HG03354 (cell line): ENCODE measurements around the gene CNPY3.
"Not testable (repeated sequence)": the region's sequence is repeated elsewhere in the genome, so short reads cannot be mapped to it uniquely, and the experiment has no call there.

Source experiments
- ATAC-seq: cut with Tn5 transposase; IDR thresholded peaks from one replicate; pipeline ENCODE4 v1.9.1; 2021; ENCODE audit warnings: mild to moderate bottlenecking; ENCODE audit not compliant: unreplicated experiment, poor library complexity, severe bottlenecking

CNPY3 gene

DNA sequence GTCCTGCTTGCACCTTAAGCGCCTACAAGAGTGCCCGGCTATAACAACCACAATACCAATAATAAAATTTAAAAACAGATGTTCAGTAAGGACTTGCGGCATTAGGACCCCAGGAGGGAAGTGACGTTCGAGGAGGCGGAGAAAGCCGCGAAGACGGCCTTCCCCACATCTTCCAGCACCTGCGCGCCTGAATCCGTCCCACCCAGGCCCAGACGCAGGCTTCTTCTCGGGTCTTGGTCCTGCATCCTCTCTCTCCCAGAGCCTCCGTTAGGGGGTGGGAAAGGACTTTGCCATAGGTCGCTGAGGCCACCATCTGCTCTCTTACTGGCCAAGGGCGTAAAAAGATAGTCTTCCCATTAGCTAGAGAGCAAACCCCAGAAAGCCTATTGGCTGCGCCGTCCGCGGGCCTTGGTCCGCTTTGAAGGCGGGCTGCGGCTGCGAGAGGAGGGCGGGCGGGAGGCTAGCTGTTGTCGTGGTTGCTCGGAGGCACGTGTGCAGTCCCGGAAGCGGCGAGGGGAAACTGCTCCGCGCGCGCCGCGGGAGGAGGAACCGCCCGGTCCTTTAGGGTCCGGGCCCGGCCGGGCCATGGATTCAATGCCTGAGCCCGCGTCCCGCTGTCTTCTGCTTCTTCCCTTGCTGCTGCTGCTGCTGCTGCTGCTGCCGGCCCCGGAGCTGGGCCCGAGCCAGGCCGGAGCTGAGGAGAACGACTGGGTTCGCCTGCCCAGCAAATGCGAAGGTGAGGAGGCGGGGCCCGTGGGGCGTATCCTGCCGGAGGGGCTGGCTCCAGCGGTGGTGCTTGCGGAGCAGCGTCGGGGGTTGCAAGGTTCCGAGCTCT is at the start of gene CNPY3:
Gene CNPY3 (plus strand): TSS at position 495 of the 835 bp plus-strand sequence. CDS start 91 bp downstream, at position 586.
- peak; percentile 80 for ATAC-seq

DNA sequence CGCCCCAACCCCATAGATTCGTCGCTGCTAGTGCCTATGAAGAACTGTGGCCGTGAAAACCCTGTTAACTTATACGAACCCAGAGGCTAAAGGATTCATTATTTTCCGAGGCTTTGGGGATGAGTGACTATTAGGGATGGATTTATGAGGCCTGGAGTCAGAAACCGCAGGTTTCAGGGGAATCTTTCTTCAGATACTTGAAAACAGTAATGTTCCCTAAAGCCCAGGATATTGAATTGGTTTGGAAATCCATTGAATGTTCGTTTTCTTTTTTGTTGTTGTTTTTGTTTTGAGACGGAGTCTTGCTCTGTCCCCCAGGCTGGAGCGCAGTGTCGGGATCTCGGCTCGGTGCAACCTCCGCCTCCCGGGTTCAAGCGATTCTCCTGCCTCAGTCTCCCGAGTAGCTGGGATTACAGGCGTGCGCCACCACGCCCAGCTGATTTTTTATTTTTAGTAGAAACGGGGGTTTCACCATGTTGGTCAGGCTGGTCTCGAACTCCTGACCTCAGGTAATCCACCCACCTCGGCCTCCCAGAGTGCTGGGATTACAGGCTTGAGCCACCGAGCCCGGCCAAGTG is 49.0 kb upstream of the CNPY3 start:
- not testable (repeated sequence) for ATAC-seq

DNA sequence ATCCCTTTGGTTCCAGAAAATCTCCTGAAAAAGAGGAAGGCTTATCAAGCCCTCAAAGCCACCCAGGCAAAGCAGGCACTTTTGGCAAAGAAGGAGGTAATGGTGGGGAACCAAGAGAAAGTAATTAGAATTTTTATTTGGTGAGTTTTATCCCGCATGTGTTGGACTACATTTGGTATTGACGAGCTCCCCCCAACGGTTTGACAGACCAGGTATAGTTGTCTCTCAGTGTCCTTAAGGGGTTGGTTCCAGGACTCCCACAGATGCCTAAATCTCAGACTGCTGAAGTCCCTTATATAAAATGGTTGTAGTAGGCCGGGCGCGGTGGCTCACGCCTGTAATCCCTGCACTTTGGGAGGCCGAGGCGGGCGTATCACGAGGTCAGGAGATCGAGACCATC is 48.4 kb upstream of the CNPY3 start:
- ATAC-seq, result not testable (repeated sequence)

DNA sequence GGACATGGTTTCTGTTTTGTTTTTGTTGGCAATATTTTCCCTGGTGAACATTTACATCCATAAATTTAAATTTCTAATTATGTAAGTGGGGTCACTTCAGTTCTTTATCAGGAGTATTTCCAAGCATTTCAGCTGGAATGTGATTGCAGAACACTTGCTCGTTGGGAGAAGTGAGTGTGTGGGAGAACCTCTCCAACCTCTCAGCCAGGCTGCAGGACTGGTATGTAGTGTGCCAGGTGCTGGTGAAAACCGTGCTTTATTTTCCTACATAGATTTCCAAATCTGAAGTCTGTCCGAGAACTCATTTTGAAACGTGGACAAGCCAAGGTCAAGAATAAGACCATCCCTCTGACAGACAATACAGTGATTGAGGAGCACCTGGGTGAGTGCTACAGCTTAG is 43.6 kb upstream of the CNPY3 start:
- no peak for ATAC-seq

DNA sequence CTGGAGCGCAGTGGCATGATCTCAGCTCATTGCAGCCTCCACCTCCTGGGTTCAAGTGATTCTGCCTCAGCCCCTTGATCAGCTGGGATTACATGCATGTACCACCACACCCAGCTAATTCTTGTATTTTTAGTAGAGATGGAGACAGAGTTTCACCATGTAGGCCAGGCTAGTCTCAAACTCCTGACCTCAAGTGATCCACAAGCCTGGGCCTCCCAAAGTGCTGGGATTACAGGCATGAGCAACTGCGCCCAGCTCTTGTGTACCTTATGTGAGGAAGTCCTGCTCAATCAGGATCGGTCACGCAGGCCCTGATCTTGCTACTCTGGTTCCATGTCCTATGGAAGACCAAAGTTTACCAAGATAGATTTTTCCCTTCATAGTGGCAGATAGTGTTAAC is 41.1 kb upstream of the CNPY3 start:
- ATAC-seq, result not testable (repeated sequence)

DNA sequence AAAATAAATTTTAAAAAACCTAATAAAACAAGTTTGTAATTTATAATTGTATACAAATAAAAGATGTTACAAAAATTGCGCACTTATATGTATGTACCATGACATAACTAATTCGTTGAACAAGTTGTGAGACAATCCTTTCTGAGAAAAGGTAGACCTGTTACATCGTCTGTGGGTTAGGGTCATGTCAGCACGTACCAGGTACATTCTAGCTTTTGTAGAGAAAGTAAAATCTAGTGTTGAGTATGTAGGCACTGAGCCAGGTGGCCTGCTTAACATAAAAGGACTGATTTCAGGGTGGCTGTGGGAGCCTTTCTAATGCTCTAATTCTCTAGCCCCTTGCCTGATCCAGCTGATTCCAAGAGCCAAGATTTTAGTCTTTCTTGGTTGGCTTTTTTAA is 39.5 kb upstream of the CNPY3 start:
- ATAC-seq, result no peak

DNA sequence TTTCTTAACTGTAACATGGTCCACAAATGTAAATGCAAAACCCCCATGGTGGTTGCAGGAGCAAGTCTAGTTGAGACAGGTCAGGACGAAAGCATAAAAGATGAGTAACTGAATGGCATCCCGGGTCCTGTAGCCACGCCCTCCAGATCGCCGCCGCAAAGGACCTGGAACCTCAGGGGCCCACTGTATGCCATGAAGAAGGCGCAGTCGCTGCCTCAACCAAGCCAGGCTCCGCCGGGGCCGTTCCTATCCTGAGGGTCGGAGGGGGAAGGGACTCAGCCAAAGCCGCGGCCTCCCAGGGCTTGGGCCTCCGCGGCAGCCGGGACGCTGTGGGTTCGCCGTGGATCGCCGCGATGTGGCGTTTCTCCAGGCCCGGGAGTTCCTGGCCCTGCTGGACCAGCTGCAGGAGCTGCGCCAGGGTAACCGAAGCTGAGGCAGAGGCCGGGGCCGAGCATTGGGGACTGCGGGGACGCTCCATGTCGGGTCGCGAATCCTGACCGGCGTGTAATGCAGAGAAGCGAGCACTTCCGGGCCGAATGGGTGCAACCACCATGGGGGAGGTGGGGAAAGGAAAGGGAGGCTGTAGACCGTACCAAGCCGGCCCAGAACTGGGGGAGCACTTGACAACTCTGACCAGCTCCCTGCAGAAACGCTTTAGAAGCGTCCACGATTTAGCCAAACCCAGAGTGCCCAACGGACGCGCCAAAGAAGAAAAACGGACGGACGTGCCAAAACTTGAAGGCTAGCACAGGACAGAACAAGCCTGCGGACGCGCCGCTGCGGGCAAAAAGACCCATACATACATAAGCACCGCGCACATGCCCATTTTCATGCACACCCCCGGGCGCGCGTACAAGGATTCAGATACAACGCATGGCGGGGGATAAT is 38.7 kb upstream of the CNPY3 start:
- ATAC-seq, result peak; percentile 92

DNA sequence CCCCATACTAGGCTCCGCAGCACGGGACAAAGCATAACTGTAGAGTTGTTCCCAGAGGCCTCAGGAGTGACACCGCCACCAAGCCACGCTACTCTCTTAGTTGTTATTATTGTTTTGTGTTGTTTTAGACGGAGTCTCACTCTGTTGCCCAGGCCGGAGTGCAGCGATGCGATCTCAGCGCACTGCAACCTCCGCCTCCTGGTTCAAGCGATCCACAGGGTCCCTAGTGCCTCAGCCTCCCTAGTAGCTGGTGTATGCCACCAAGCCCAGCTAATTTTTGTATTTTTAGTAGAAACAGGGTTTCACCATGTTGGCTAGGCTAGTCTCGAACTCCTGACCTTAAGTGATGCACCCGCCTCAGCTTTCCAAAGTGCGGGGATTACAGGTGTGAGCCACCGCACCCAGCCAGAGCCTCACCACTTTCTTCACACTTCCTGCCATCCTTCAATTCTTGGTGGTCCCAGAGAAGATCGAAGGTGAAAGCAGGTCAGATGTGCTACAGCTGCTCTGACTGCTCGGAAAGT is 38.0 kb upstream of the CNPY3 start:
- ATAC-seq, result no peak

DNA sequence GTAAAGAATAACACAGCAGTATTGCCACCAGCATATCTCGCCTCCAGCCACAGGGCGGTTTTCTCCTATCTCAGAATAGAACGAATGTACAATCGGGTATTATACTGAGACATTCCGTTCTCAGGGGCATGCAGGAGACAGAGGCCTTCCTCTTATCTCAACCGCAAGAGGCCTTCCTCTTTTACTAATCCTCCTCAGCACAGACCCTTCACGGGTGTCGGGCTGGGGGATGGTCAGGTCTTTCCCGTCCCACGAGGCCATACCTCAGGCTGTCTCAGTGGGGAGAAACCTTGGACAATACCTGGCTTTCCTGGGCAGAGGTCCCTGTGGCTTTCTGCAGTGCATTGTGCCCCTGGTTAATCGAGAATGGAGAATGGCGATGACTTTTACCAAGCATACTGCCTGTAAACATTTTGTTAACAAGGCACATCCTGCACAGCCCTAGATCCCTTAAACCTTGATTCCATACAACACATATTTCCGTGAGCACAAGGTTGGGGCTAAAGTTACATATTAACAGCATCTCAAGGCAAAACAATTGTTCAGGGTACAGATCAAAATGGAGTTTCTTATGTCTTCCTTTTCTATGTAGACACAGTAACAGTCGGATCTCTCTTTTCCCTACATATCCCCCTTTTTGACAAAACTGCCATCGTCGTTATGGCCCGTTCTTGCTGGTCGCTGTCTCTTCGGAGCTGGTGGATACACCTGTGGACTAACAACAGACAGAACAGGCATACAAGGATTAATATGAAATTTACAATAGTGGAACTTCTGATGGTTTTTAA is 35.0 kb upstream of the CNPY3 start:
- not testable (repeated sequence) for ATAC-seq

DNA sequence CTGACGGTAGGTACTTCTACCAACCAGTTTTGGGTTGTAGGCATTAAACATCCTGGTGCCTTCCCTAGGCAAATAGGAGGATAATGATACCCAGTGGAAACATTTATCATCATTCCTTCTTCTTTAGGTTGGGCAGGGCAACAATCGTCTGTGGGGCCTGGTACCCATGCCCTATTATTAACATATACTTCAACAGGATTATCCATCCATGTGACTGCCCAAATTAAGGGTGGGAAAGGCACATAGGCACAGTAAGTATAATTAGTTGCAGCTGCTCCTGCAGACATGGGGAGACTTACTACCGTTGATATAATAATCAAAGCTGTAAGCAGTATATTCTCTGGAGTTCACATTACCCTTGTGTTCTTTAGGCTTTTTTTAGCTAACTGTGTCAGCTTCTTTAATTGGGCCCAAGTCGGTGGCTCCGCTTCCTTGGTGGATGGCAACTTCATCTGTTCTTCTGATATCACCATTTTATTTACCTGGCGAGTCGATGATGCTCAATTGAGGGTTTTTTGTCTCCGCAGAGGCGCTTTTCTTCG is 33.0 kb upstream of the CNPY3 start:
- no peak for ATAC-seq

DNA sequence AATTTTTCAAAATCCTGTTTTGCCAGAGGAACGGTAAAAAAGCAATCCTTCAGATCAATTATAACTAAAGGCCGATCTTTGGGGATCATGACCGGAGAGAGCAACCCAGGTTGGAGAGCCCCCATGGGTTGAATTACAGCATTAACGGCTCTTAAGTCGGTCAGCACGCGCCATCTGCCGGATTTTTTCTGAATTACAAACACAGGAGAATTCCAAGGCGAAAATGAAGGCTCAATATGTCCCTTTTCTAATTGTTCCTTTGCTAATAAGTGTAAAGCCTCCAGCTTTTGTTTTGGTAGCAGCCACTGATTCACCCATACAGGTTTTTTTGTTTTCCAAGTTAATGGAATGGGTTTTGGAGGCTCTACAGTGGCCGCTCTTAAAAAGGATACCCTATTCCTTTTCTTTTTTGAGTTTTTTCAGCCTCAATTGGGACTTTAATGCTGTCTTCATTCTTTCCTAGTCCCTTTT is 30.4 kb upstream of the CNPY3 start:
- no peak for ATAC-seq

DNA sequence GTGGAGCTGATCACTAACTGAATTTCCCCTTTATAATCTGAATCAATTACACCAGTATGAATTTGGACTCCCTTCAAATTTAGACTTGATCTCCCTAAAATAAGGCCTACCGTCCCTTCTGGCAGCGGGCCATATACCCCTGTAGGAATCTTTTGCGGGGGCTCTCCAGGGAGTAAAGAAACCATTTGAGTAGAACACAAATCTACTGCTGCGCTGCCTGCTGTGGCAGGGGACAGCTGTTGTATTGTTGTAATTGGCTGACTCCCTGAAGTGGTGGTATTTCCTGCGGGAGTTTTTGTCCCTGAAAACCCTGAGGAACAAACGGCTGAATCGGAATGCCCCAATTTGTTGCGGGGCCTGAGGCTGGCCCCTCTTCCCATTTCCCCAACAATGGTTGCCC is 29.4 kb upstream of the CNPY3 start:
- no peak for ATAC-seq

DNA sequence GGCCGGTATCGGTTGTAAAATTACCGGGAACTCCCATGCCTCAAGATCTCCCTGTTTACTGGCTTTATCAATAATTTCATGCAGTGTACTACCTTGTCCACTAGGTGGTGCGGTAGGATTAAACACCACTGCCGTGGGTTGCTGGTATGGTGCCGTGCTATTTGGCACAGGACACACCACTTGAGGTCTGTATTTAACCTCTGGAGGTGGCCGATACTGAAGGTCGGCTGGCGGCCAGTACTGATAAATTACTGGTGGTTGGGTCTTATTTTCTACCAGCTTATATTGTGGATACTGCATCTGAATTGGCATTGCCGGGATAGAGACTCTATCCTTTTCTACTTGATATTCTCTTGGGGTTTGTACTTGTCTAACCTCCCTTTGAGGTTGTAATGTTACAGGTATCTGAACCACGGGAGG is 27.7 kb upstream of the CNPY3 start:
- ATAC-seq, result peak; percentile 71

DNA sequence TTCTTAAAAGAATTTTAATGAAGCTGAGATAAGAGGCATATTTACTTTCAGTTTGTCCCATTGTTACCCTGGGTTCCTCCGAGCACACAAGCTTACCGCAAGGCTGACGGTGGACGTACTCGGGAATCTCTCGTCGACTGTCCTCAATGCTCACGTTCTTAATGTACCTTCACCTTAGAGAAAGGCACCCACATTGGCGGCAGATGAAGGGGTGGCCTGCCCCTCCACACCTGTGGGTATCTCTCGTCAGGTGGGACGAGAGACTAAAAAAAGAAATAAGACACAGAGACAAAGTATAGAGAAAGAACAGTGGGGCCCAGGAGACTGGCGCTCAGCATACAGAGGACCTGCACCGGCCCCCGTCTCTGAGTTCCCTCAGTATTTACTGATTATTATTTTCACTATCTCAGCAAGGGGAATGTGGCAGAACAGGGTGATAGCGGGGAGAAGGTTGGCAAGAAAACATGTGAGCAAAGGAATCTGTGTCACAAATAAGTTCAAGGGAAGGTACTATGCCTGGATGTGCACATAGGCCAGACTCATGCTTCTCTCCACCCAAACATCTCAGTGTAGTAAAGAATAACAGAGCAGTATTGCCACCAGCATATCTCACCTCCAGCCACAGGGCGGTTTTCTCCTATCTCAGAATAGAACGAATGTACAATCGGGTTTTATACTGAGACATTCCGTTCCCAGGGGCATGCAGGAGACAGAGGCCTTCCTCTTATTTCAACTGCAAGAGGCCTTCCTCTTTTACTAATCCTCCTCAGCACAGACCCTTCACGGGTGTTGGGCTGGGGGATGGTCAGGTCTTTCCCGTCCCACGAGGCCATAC is 26.6 kb upstream of the CNPY3 start:
- not testable (repeated sequence) for ATAC-seq

DNA sequence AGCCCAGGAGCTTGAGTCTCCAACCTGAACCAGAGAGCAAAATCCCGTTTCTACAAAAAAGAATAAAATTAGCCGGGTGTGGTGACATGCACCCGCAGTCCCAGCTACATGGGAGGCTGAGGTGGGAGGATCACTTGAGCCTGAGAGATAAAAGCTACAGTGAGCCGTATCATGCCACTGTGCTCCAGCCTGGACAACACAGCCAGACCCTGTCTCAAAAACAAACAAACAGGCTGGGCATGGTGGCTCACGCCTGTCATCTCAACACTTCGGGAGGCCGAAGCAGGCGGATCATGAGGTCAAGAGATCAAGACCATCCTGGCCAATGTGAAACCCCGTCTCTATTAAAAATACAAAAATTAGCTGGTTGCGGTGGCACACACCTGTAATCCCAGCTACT is 24.8 kb upstream of the CNPY3 start:
- no peak for ATAC-seq

DNA sequence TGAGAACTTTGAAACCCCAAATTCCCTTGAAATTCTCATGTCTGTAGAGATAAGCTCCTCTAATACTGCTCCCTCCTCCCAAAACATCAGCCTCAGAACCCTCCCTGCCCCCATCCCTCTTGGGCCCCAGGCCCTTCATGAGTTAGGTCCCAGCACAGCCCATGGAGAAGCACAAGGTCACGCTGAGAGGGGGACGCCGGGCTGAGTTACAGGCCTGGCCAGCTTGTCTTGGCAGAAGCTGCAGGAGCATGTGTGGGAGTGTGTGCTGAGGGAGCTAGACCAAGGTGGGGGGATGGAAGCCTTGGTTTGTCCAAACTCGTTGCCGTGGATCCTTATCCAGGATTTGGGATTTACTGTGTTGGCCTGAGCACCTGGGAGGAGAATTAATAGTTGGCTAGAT is 21.9 kb upstream of the CNPY3 start:
- no peak for ATAC-seq

DNA sequence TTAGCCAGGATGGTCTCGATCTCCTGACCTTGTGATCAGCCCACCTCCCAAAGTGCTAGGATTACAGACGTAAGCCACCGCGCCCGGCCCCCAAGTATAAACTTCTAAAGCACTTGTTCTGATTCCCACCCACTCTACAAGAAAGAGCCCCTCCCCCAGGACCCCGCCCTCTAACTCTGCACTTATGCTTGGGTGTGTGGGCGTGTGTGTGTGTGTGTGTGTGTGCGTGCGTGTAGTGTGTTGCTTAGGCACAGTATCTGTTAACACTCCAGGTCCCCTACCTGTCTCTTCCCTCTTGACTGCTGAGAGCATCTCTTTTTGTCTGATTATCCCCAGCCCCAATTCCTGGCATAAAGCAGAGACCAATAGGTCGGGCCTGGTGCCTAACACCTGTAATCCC is 19.4 kb upstream of the CNPY3 start:
- ATAC-seq, result no peak
